ENCODE measurements around the gene ANKRD29. TPM values are rescaled to one million over a fixed set of nuclear protein-coding genes. Genes with fewer than 3 reads are reported as not detected.

ANKRD29 gene
- total and polyA plus RNA-seq, 9 donors: 2.1 to 5.5 (median 3.3) TPM

DNA sequence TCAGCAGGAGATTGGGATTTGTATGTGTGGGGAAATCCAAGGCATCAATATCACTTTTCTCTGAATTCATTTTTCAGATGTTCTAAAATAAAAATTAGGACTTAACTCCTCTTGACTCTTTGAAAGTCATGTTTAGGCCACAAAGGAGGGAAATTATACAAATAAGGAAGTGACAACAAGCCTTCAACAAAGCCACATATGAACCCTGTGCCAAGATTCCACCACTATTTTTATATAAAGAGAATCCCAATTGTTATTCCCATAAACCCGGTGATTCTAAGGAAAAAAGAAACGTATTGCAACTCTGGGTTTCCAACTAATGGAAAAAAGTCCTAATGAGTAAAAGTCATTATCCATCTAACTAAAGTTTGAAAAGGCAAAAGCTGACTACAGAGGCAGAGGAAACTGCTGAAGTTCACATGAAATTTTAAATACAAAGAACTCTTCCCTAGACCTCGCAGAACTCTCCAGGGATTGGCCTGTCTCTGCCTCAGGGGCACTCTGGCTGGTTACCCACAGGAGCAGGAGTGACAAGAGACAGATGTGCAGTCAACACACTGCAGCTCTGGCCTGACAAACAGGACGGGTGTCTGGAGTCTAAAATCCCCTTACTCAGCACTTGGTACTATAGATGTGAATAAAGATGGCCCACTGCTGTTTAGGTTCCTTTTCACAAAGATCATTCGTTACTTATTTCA, 88.0 kb downstream of the ANKRD29 start:
- Histone ChIP-seq H3K36me3 (ENCODE audit: control insufficient read depth, insufficient read depth, low read length) (peaks cover 25% of the 10 kb centered on the region), H3K9me3 (replicated peaks; ENCODE audit: control insufficient read depth, low read depth, low read length) (no peaks in the 10 kb centered on the region), H3K27me3 (ENCODE audit: control insufficient read depth, insufficient read depth, low read length) (no peaks in the 10 kb centered on the region), H3K4me1 (ENCODE audit: control insufficient read depth, insufficient read depth, low read length) (peaks cover 20% of the 10 kb centered on the region), H3K4me3 (ENCODE audit: low read length) (no peak overlapping the region), H3K27ac (ENCODE audit: low read length) (peak overlapping the region; percentile 20)
- DNase-seq: peak; percentile 18
- WGBS (ENCODE audit: insufficient coverage): 63% methylated on average over 1 of the region's 5 CpGs

DNA sequence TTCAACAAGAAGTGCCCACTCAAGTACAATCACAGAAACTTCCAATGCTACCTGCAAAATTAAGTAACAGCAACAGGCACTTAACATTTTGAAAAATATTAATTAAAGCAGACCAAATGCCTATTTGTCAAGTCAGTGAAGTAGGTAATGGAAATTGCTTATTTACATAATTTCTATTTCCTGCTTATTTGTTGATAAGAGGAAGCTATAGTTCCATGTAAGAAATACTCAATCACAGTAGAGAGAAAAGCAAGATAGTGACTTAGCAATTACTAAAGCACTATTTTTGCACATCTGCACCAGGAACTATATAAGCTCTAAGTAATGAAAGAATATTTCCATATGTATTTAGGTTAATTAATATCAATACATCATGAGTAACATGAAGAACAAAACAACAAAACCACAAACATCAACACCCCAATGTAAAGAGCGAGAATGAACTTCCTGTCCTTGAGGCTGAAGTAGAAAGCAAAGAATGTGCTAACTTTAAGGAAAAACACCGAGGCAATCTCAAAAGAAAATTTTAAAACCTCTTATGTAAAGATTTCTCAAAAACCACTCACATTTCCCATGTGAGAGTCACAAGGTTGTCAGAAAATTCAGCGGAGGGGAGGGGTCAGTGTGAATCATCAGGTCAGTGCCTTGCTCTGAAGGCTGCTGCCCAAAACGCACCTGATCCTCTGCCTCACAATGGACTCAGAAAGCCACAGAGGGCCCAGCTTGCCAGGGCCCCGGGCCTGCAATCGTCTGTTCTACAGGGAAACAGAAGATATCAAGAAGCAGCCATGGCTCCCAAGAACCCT, 88.9 kb downstream of the ANKRD29 start:
- Histone ChIP-seq H3K4me1 (ENCODE audit: control insufficient read depth, insufficient read depth, low read length) (peaks cover 17% of the 10 kb centered on the region), H3K4me3 (ENCODE audit: low read length) (no peak overlapping the region), H3K9me3 (replicated peaks; ENCODE audit: control insufficient read depth, low read depth, low read length) (no peaks in the 10 kb centered on the region), H3K27ac (ENCODE audit: low read length) (peak overlapping the region; percentile 1), H3K27me3 (ENCODE audit: control insufficient read depth, insufficient read depth, low read length) (no peaks in the 10 kb centered on the region), H3K36me3 (ENCODE audit: control insufficient read depth, insufficient read depth, low read length) (peaks cover 30% of the 10 kb centered on the region)
- 52% methylated on average over 3 of the region's 6 CpGs for WGBS (ENCODE audit: insufficient coverage)
- peak; percentile 16 for DNase-seq

DNA sequence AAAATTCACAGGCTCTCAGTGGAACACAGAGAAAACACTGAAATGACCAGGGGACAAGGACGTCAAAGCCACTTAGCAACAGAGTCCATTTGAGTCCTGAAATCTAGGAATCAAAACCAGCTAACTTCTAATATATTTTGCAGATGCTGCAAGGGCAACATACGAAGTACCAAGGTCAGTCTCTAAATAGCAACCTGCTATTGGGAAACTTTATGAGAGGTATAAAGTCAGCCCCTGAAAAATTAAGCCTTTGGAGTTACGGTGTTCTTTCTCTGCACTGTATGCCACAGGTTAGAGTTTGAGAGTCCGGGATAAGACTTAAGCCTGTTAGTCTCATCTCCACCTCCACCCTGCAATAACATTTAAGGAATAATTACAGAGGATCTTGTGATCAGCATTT, 89.7 kb downstream of the ANKRD29 start:
- Histone ChIP-seq H3K4me1 (ENCODE audit: control insufficient read depth, insufficient read depth, low read length) (peaks cover 9% of the 10 kb centered on the region), H3K36me3 (ENCODE audit: control insufficient read depth, insufficient read depth, low read length) (peaks cover 33% of the 10 kb centered on the region), H3K27ac (ENCODE audit: low read length) (no peak overlapping the region), H3K27me3 (ENCODE audit: control insufficient read depth, insufficient read depth, low read length) (no peaks in the 10 kb centered on the region), H3K4me3 (ENCODE audit: low read length) (no peak overlapping the region), H3K9me3 (replicated peaks; ENCODE audit: control insufficient read depth, low read depth, low read length) (no peaks in the 10 kb centered on the region)
- no peak for DNase-seq
- 100% methylated on average over 1 of the region's 4 CpGs for WGBS (ENCODE audit: insufficient coverage)

DNA sequence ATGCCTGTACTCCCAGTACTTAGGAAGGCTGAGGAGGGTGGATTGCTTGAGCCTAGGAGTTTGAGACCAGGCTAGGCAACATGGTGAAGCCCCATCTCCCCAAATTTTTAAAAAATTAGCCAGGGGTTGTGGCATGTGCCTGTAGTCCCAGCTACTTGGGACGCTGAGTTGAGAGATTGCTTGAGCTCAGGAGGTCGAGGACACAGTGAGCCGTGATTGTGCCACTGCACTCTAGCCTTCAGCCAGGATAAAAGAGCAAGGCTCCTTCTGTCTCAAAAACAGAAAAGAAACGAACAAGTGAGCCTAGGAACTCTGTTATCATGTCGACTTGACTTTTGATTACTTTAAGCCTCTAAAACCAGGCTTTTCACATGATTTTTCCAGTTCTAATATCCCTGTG, 90.1 kb downstream of the ANKRD29 start:
- Histone ChIP-seq H3K9me3 (replicated peaks; ENCODE audit: control insufficient read depth, low read depth, low read length) (no peaks in the 10 kb centered on the region), H3K4me3 (ENCODE audit: low read length) (no peak overlapping the region), H3K4me1 (ENCODE audit: control insufficient read depth, insufficient read depth, low read length) (peaks cover 9% of the 10 kb centered on the region), H3K27me3 (ENCODE audit: control insufficient read depth, insufficient read depth, low read length) (no peaks in the 10 kb centered on the region), H3K27ac (ENCODE audit: low read length) (no peak overlapping the region), H3K36me3 (ENCODE audit: control insufficient read depth, insufficient read depth, low read length) (peaks cover 34% of the 10 kb centered on the region)
- no peak for DNase-seq
- 89% methylated on average over 3 of the region's 5 CpGs for WGBS (ENCODE audit: insufficient coverage)

DNA sequence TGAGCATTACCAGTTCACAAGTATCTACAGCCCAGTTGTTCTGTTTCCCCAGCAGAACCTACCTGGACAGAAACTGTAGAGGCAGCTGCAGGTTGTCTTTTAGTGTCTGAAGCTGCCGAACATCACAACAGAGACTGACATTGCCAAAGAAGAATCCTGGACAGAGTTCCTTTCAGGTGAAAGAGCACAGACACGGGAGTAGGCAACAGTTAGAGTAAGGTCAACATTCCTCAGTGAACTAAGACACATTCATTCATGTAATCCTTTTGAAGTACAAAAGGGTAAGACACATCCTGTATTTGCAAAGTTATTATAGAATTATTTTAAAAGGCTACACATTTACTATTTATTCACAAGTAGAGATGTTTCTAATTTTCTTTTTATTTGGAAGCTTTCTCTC, 90.7 kb downstream of the ANKRD29 start:
- Histone ChIP-seq H3K27ac (ENCODE audit: low read length) (no peak overlapping the region), H3K4me1 (ENCODE audit: control insufficient read depth, insufficient read depth, low read length) (peaks cover 9% of the 10 kb centered on the region), H3K4me3 (ENCODE audit: low read length) (no peak overlapping the region), H3K36me3 (ENCODE audit: control insufficient read depth, insufficient read depth, low read length) (peaks cover 38% of the 10 kb centered on the region), H3K27me3 (ENCODE audit: control insufficient read depth, insufficient read depth, low read length) (no peaks in the 10 kb centered on the region), H3K9me3 (replicated peaks; ENCODE audit: control insufficient read depth, low read depth, low read length) (no peaks in the 10 kb centered on the region)
- WGBS (ENCODE audit: insufficient coverage): no CpG with 5 or more reads among the region's 2 CpGs
- DNase-seq: no peak

DNA sequence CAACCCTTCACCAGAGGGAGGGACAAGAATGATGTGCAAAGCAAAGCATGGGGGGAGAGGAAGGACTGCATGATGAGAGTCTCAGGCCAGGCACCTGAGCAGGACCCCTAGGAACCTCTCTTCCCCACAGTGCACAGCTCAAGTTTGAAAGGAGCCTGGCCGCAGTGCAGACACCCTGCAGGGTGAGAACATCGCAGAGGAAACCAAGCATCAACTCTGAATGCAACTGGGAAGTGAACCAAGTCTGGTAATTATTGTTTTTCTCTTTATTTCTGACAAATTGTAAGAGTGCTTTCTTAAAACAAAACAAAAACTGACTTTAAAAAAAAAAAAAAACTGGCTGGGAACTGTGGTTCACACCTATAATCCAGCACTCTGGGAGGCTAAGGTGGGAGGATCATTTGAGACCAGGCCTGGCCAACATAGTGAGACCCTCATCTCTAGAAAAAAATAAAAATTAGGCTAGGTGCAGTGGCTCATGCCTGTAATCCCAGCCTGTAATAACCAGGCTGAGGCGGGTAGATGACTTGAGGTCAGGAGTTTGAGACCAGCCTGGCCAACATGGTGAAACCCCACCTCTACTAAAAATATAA, 91.7 kb downstream of the ANKRD29 start:
- no peaks in the 10 kb centered on the region for H3K9me3 ChIP-seq (replicated peaks; ENCODE audit: control insufficient read depth, low read depth, low read length)
- H3K4me1 ChIP-seq (ENCODE audit: control insufficient read depth, insufficient read depth, low read length): peaks cover 9% of the 10 kb centered on the region
- no peak overlapping the region for H3K4me3 ChIP-seq (ENCODE audit: low read length)
- no peaks in the 10 kb centered on the region for H3K27me3 ChIP-seq (ENCODE audit: control insufficient read depth, insufficient read depth, low read length)
- 93% methylated on average over 2 of the region's 3 CpGs for WGBS (ENCODE audit: insufficient coverage)
- H3K36me3 ChIP-seq (ENCODE audit: control insufficient read depth, insufficient read depth, low read length): peaks cover 39% of the 10 kb centered on the region
- H3K27ac ChIP-seq (ENCODE audit: low read length): no peak overlapping the region
- no peak for DNase-seq

GRCh38 chr18:23569299-23570063, 93.2 kb downstream of the ANKRD29 start:
- Histone ChIP-seq H3K9me3 (replicated peaks; ENCODE audit: control insufficient read depth, low read depth, low read length) (no peaks in the 10 kb centered on the region), H3K27ac (ENCODE audit: low read length) (no peak overlapping the region), H3K4me3 (ENCODE audit: low read length) (no peak overlapping the region), H3K36me3 (ENCODE audit: control insufficient read depth, insufficient read depth, low read length) (peaks cover 37% of the 10 kb centered on the region), H3K27me3 (ENCODE audit: control insufficient read depth, insufficient read depth, low read length) (no peaks in the 10 kb centered on the region), H3K4me1 (ENCODE audit: control insufficient read depth, insufficient read depth, low read length) (peaks cover 4% of the 10 kb centered on the region)
- no peak for DNase-seq
- WGBS (ENCODE audit: insufficient coverage): no CpG with 5 or more reads among the region's 5 CpGs

DNA sequence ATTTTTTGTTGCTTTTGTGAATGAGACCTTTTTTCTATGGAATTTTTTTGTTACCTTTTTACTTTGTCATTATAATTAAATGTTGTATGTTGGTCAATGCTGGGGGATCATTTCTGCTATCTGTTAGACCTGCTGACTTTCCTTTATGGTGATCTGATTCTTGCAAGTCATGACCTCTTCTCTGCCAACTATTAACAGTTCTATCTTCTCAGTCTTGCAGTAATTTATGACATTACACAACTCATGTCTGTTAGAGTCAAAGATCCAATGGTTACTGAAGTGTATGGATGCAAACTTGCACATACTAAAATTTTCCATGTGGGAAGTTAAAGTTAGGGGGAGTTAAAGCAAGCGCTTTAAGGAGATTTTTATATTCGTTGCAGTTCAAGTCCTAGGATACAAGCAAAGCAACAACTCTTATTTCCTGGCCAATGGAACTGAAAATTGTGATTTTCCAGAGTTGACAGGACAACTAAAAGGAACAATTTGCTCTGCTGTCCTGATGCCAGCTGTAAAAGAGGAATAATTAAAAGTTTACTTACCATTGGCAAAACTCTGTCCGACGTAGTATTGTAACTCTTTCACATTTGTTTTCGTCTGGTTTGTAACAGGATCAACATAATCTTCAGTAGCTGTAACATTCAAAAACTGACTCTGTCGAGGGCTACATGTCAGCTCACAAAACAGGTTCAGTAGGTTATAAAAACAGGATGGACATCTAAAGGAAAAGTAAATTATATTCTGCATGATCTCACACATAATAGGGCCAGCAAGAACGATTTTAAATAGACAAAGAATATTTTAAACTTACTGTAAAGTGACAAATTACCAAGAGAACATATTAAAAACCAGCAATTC, 94.2 kb downstream of the ANKRD29 start:
- Histone ChIP-seq H3K27ac (ENCODE audit: low read length) (no peak overlapping the region), H3K9me3 (replicated peaks; ENCODE audit: control insufficient read depth, low read depth, low read length) (no peaks in the 10 kb centered on the region), H3K27me3 (ENCODE audit: control insufficient read depth, insufficient read depth, low read length) (no peaks in the 10 kb centered on the region), H3K4me3 (ENCODE audit: low read length) (no peak overlapping the region), H3K4me1 (ENCODE audit: control insufficient read depth, insufficient read depth, low read length) (no peaks in the 10 kb centered on the region), H3K36me3 (ENCODE audit: control insufficient read depth, insufficient read depth, low read length) (peaks cover 39% of the 10 kb centered on the region)
- 100% methylated on average over 3 of the region's 7 CpGs for WGBS (ENCODE audit: insufficient coverage)
- no peak for DNase-seq

- Histone ChIP-seq H3K4me3 (ENCODE audit: low read length) (no peak overlapping the region), H3K27ac (ENCODE audit: low read length) (no peak overlapping the region), H3K36me3 (ENCODE audit: control insufficient read depth, insufficient read depth, low read length) (peaks cover 37% of the 10 kb centered on the region), H3K4me1 (ENCODE audit: control insufficient read depth, insufficient read depth, low read length) (no peaks in the 10 kb centered on the region), H3K9me3 (replicated peaks; ENCODE audit: control insufficient read depth, low read depth, low read length) (no peaks in the 10 kb centered on the region), H3K27me3 (ENCODE audit: control insufficient read depth, insufficient read depth, low read length) (no peaks in the 10 kb centered on the region)
- DNase-seq: no peak
- WGBS (ENCODE audit: insufficient coverage): no CpG with 5 or more reads among the region's 3 CpGs
Measured at GRCh38 chr18:23567671-23568070, 95.0 kb downstream of the ANKRD29 start.
